Liver (tissue), 9 donors: ENCODE results near the gene IQUB. TPM values are rescaled to one million over a fixed set of nuclear protein-coding genes. Genes with fewer than 3 reads are reported as not detected.

Experiments
- DNase-seq: peaks from one replicate; pipeline ENCODE4 v3.0.0-alpha.2; 2017; ENCODE audit warnings: low spot score
- H3K27ac ChIP-seq, 2 donors: one replicate each; pipeline ENCODE4 v1.7.0; 2013; ENCODE audit warnings: inconsistent platforms in 2 of 2, low read length in 2 of 2, control low read depth in 1 of 2, low read depth in 1 of 2, mild to moderate bottlenecking in 1 of 2
- H3K27me3 ChIP-seq, 4 donors: one replicate each; pipeline versions ENCODE4 v1.6.1 to v1.7.0; 2013; ENCODE audit warnings: low read length in 3 of 4, inconsistent platforms in 1 of 4, mild to moderate bottlenecking in 1 of 4, moderate library complexity in 1 of 4; ENCODE audit not compliant: control insufficient read depth in 4 of 4, insufficient read depth in 4 of 4
- H3K36me3 ChIP-seq, 4 donors: one replicate each; pipeline versions ENCODE4 v1.6.1 to v1.7.0; 2013; ENCODE audit warnings: low read length in 3 of 4, mild to moderate bottlenecking in 3 of 4, low read depth in 1 of 4, moderate library complexity in 1 of 4; ENCODE audit not compliant: control insufficient read depth in 4 of 4, insufficient read depth in 3 of 4
- H3K4me1 ChIP-seq, 4 donors: one replicate each; pipeline versions ENCODE4 v1.6.1 to v1.7.0; 2013; ENCODE audit warnings: low read length in 3 of 4, mild to moderate bottlenecking in 3 of 4, moderate library complexity in 1 of 4; ENCODE audit not compliant: control insufficient read depth in 4 of 4, insufficient read depth in 4 of 4
- H3K4me3 ChIP-seq, 3 donors: one replicate each; pipeline versions ENCODE4 v1.6.1 to v1.7.0; 2013; ENCODE audit warnings: low read length in 3 of 3, control low read depth in 1 of 3, low read depth in 1 of 3, mild to moderate bottlenecking in 1 of 3
- H3K9ac ChIP-seq, 2 donors: one replicate each; pipeline ENCODE4 v1.7.0; 2013; ENCODE audit warnings: low read length in 2 of 2, mild to moderate bottlenecking in 2 of 2, moderate library complexity in 2 of 2, control low read depth in 1 of 2, low read depth in 1 of 2
- H3K9me3 ChIP-seq, 4 donors: one replicate each; pipeline versions ENCODE4 v1.6.1 to v1.7.0; 2013; ENCODE audit warnings: low read length in 3 of 4; ENCODE audit not compliant: control insufficient read depth in 4 of 4
- CTCF ChIP-seq: fragments of 150-350 bp; IDR thresholded peaks from 2 replicates; pipeline ENCODE4 v1.5.1; 2017; ENCODE audit warnings: improper control_type of control experiment, low read depth, low read length; ENCODE audit not compliant: missing input control
- FOXA1 ChIP-seq: IDR thresholded peaks from 2 replicates; pipeline ENCODE4 v1.6.1; 2016; ENCODE audit warnings: antibody characterized with exemption
- FOXA2 ChIP-seq: IDR thresholded peaks from 2 replicates; pipeline ENCODE4 v1.6.1; 2016; ENCODE audit warnings: antibody characterized with exemption
- GABPA ChIP-seq, 2 donors: IDR thresholded peaks in 1 of 2; conservative IDR thresholded peaks in 1 of 2; 2 replicates each; pipeline ENCODE4 v1.6.1; 2016; ENCODE audit warnings: antibody characterized with exemption in 2 of 2, mild to moderate bottlenecking in 1 of 2, moderate library complexity in 1 of 2
- HNF4A ChIP-seq, 2 donors: conservative IDR thresholded peaks; 2 replicates each; pipeline ENCODE4 v1.6.1; 2016; ENCODE audit warnings: antibody characterized with exemption in 2 of 2, mild to moderate bottlenecking in 2 of 2
- HNF4G ChIP-seq: IDR thresholded peaks from 2 replicates; pipeline ENCODE4 v1.6.1; 2016; ENCODE audit warnings: antibody characterized with exemption
- JUND ChIP-seq, 2 donors: IDR thresholded peaks; 2 replicates each; pipeline ENCODE4 v1.6.1; 2016; ENCODE audit warnings: antibody characterized with exemption in 2 of 2
- NR2F2 ChIP-seq: IDR thresholded peaks from 2 replicates; pipeline ENCODE4 v1.6.1; 2016; ENCODE audit warnings: antibody characterized with exemption
- RAD21 ChIP-seq, 2 donors: IDR thresholded peaks; 2 replicates each; pipeline ENCODE4 v1.6.1; 2016; ENCODE audit warnings: antibody characterized with exemption in 2 of 2, mild to moderate bottlenecking in 2 of 2
- REST ChIP-seq: IDR thresholded peaks from 2 replicates; pipeline ENCODE4 v1.6.1; 2016; ENCODE audit warnings: antibody characterized with exemption, mild to moderate bottlenecking
- RXRA ChIP-seq, 2 donors: IDR thresholded peaks; 2 replicates each; pipeline ENCODE4 v1.6.1; 2017 to 2018; ENCODE audit warnings: antibody characterized with exemption in 2 of 2, mild to moderate bottlenecking in 1 of 2
- SP1 ChIP-seq: IDR thresholded peaks from 2 replicates; pipeline ENCODE4 v1.6.1; 2018; ENCODE audit warnings: antibody characterized with exemption, mild to moderate bottlenecking
- TAF1 ChIP-seq: conservative IDR thresholded peaks from 2 replicates; pipeline ENCODE4 v1.6.1; 2016; ENCODE audit warnings: antibody characterized with exemption, mild to moderate bottlenecking
- YY1 ChIP-seq: IDR thresholded peaks from 2 replicates; pipeline ENCODE4 v1.6.1; 2016; ENCODE audit warnings: antibody characterized with exemption, mild to moderate bottlenecking
- ZBTB33 ChIP-seq: IDR thresholded peaks from 2 replicates; pipeline ENCODE4 v1.6.1; 2016; ENCODE audit warnings: antibody characterized with exemption
- WGBS: extraction: QIAGEN DNeasy Blood & Tissue Kit; methylation state at CpG from one replicate; pipeline ENCODE4 v1.1.7; 2013; 5-methylcytosine and 5-hydroxymethylcytosine counted together
- polyA plus RNA-seq, 2 donors: library from polyadenylated mRNA; stranded (reverse) in 1 of 2; unstranded in 1 of 2; fragments of 200-250 nt in 1 of 2; fragments of >200 nt in 1 of 2; fragmentation: Nextera tagmentation in 1 of 2; extraction: Ambion mirVana in 1 of 2; gene quantifications; one replicate each; pipeline versions ENCODE4 v1.2.1 to v1.2.3, GENCODE V29; 2013 to 2015
- total RNA-seq, 2 donors: library from RNA; depleted of rRNA; stranded (reverse); fragments of >200 nt; gene quantifications; one replicate each; pipeline ENCODE4 v1.2.3, GENCODE V29; 2014
- TF ChIP-seq, protein P1 (sequence below): IDR thresholded peaks from 2 replicates; pipeline ENCODE4 v1.6.1; 2016; ENCODE audit warnings: antibody characterized with exemption
- TF ChIP-seq, protein P2 (sequence below): IDR thresholded peaks from 2 replicates; pipeline ENCODE4 v1.6.1; 2016; ENCODE audit warnings: antibody characterized with exemption
- donor health status: healthy.
- donor health status: healthy.
- donor health status: healthy.
- donor health status: healthy.
- donor health status: healthy.

The IQUB gene
- total and polyA plus RNA-seq, 4 donors = 0.03 to 0.25 (median 0.09) TPM

DNA sequence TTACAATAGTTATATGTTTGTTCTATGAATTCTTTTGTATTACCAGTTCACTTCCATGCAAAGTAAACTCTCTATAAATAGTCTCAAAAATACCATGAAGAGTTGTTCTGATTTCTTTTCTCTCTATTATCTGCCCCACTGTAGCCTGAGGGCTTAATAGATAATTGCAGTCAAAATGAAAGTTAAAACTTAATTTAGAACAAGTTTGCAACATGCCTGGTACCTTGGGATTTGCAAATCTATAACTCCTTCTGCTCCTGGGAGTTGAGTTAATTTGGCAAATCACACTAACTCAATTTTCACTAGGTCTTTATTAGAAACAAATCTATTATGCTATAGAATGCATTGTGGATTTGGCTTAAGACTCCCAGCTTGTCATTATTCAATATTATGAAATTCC lies 45.0 kb upstream of the IQUB start:
- H3K36me3 ChIP-seq = no peaks in the 10 kb centered on the region
- no peaks in the 10 kb centered on the region for H3K27me3 ChIP-seq
- H3K9ac ChIP-seq = no peak overlapping the region
- H3K4me1 ChIP-seq = peaks cover 0 to 2% (median 0%) of the 10 kb centered on the region in 4 donors
- H3K9me3 ChIP-seq = no peaks in the 10 kb centered on the region
- no peak for DNase-seq
- H3K27ac ChIP-seq = no peak overlapping the region
- H3K4me3 ChIP-seq = no peak overlapping the region
- TF ChIP-seq TAF1 (no peak), GABPA (IDR thresholded peaks at IDR 0.05 in 1 of 2, conservative IDR thresholded peaks at IDR 0.05 in 1 of 2) (no peak)

DNA sequence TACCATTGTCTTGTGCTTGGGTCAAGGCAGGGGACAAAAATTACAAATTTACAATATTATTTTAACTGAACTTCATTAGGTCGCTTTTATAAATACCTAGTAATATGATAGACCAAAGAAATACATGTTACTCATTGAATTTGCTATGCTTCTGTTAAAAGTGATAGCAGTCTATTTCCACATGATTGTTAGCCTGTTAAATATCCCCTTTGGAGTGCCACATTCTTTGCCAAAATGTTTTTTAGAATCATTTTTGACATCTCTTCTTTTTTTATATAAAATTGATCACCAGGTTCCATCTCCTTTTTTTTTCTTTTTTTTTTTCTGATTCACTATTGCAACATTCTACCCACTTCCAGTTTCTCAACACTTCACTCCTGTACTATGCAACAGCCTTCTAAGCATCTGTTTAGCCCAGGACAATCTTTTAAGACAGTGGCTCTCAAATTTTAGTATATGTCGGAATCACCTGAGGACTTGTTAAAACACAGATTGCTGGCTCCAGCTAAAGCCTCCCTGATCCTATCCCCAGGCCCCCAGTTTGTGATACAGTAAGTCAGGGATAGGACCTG lies 39.6 kb upstream of the IQUB start:
- 90% methylated on average over 2 of the region's 2 CpGs for WGBS
- no peak for DNase-seq
- Histone ChIP-seq H3K27ac (no peak overlapping the region), H3K9me3 (no peaks in the 10 kb centered on the region), H3K27me3 (no peaks in the 10 kb centered on the region), H3K9ac (no peak overlapping the region), H3K36me3 (no peaks in the 10 kb centered on the region), H3K4me1 (no peaks in the 10 kb centered on the region), H3K4me3 (no peak overlapping the region)
- TF ChIP-seq, protein P1, sequence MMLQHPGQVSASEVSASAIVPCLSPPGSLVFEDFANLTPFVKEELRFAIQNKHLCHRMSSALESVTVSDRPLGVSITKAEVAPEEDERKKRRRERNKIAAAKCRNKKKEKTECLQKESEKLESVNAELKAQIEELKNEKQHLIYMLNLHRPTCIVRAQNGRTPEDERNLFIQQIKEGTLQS = no peak
- TF ChIP-seq ZBTB33 = no peak
- TF ChIP-seq HNF4A (conservative IDR thresholded peaks at IDR 0.05) = no peak
- TF ChIP-seq TAF1 = no peak
- TF ChIP-seq FOXA1 = no peak

GRCh38 chr7:123573341-123573740 lies 38.9 kb upstream of the IQUB start:
- H3K9ac ChIP-seq = no peak overlapping the region
- DNase-seq = no peak
- no peaks in the 10 kb centered on the region for H3K4me1 ChIP-seq
- no peaks in the 10 kb centered on the region for H3K27me3 ChIP-seq
- no peak overlapping the region for H3K4me3 ChIP-seq
- no peaks in the 10 kb centered on the region for H3K36me3 ChIP-seq
- no peak overlapping the region for H3K27ac ChIP-seq
- TF ChIP-seq, protein P1 = no peak
- TF ChIP-seq FOXA1 (no peak), RAD21 (IDR thresholded peaks at IDR 0.05) (no peak), SP1 (no peak), REST (no peak), YY1 (no peak), JUND (IDR thresholded peaks at IDR 0.05) (no peak), TAF1 (no peak), HNF4A (conservative IDR thresholded peaks at IDR 0.05) (no peak), NR2F2 (no peak), CTCF (no peak), HNF4G (no peak), RXRA (IDR thresholded peaks at IDR 0.05) (no peak), FOXA2 (no peak)
- TF ChIP-seq, protein P2, sequence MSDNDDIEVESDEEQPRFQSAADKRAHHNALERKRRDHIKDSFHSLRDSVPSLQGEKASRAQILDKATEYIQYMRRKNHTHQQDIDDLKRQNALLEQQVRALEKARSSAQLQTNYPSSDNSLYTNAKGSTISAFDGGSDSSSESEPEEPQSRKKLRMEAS = no peak
- 81% methylated on average over 3 of the region's 3 CpGs for WGBS
- H3K9me3 ChIP-seq = no peaks in the 10 kb centered on the region
